Effector memory CD8-positive, alpha-beta T cell (primary cell): ENCODE results near the gene KLHL2.
A peak's percentile ranks its signal among the peaks of the same experiment; 100 is the strongest.
"Not testable (repeated sequence)": the region's sequence is repeated elsewhere in the genome, so short reads cannot be mapped to it uniquely, and the experiment has no call there.

Experiments used
- ATAC-seq: fragments of 150-1000 bp; cut with Tn5 transposase; replicated peaks from 2 replicates; pipeline ENCODE4 v1.10.0; 2021; ENCODE audit warnings: mild to moderate bottlenecking, moderate library complexity
- DNase-seq, 3 experiments: peaks; one replicate each; pipeline ENCODE4 v3.0.0; 2021
- H3K27ac Mint-ChIP-seq, 2 donors: one replicate each; pipeline ENCODE4 v1.8.0; 2022; ENCODE audit warnings: mild to moderate bottlenecking in 2 of 2, mixed read lengths in 2 of 2, moderate library complexity in 2 of 2
- H3K27me3 Mint-ChIP-seq, 2 donors: one replicate each; pipeline ENCODE4 v1.8.0; 2022; ENCODE audit warnings: mixed read lengths in 2 of 2
- H3K36me3 Mint-ChIP-seq: one replicate; pipeline ENCODE4 v1.8.0; 2022; ENCODE audit warnings: mild to moderate bottlenecking, moderate library complexity, mixed read lengths; ENCODE audit not compliant: insufficient read depth
- H3K4me1 Mint-ChIP-seq, 2 donors: one replicate each; pipeline ENCODE4 v1.8.0; 2022; ENCODE audit warnings: low read depth in 2 of 2, mixed read lengths in 2 of 2
- H3K4me3 Mint-ChIP-seq, 2 donors: one replicate each; pipeline ENCODE4 v1.8.0; 2022; ENCODE audit warnings: mild to moderate bottlenecking in 2 of 2, mixed read lengths in 2 of 2, moderate library complexity in 2 of 2
- H3K9me3 Mint-ChIP-seq, 2 donors: one replicate each; pipeline ENCODE4 v1.8.0; 2022; ENCODE audit warnings: mixed read lengths in 2 of 2

The KLHL2 gene

GRCh38 chr4:165325732-165326512 lies 118.6 kb downstream of the KLHL2 start:
- ATAC-seq (no peak), DNase-seq (no peak)
- Mint-ChIP-seq H3K9me3 (no peaks in the 10 kb centered on the region), H3K4me1 (peaks cover 13 to 18% of the 10 kb centered on the region in 2 donors), H3K27ac (peak overlapping the region in 1 of 2 donors; percentile 59), H3K4me3 (no peak overlapping the region), H3K36me3 (peaks cover 4% of the 10 kb centered on the region), H3K27me3 (no peaks in the 10 kb centered on the region)

- Mint-ChIP-seq H3K27ac (no peak overlapping the region), H3K4me3 (no peak overlapping the region), H3K27me3 (no peaks in the 10 kb centered on the region), H3K9me3 (no peaks in the 10 kb centered on the region), H3K36me3 (peaks cover 6% of the 10 kb centered on the region), H3K4me1 (peaks cover 21 to 22% of the 10 kb centered on the region in 2 donors)
- DNase-seq (peak in 1 of 3 experiments; percentile 3), ATAC-seq (no peak)
Observed at GRCh38 chr4:165326831-165327210, 119.5 kb downstream of the KLHL2 start.

- peak; percentile 96 for DNase-seq
- no peak within 1 kb of the TSS for H3K4me3 Mint-ChIP-seq
- no peaks in the 10 kb centered on the region for H3K9me3 Mint-ChIP-seq
- H3K27ac Mint-ChIP-seq = no peak within 1 kb of the TSS
- H3K36me3 Mint-ChIP-seq = peaks cover 6% of the 10 kb centered on the region
- peak; percentile 95 for ATAC-seq
- peaks cover 27 to 28% of the 10 kb centered on the region in 2 donors for H3K4me1 Mint-ChIP-seq
- no peaks in the 10 kb centered on the region for H3K27me3 Mint-ChIP-seq
Observed at GRCh38 chr4:165327211-165328100, 120.1 kb downstream of the KLHL2 start, which contains the start of gene MSMO1. TSS of gene MSMO1 (plus strand) at chr4:165327669. CDS start at chr4:165333371, 5,702 bp downstream.

GRCh38 chr4:165328101-165328425 lies 120.7 kb downstream of the KLHL2 start:
- ATAC-seq (no peak), DNase-seq (no peak)
- no peaks in the 10 kb centered on the region for H3K27me3 Mint-ChIP-seq

GRCh38 chr4:165328708-165329107 lies 121.3 kb downstream of the KLHL2 start:
- DNase-seq (no peak), ATAC-seq (no peak)
- Mint-ChIP-seq H3K4me1 (peaks cover 29 to 30% of the 10 kb centered on the region in 2 donors), H3K9me3 (no peaks in the 10 kb centered on the region), H3K27ac (no peak overlapping the region), H3K27me3 (no peaks in the 10 kb centered on the region), H3K4me3 (no peak overlapping the region), H3K36me3 (peaks cover 10% of the 10 kb centered on the region)

More at GRCh38 chr4:165328101-165328425, 120.7 kb downstream of the KLHL2 start:
- Mint-ChIP-seq H3K27ac (no peak overlapping the region), H3K36me3 (peaks cover 6% of the 10 kb centered on the region), H3K4me1 (peaks cover 29 to 30% of the 10 kb centered on the region in 2 donors), H3K9me3 (no peaks in the 10 kb centered on the region), H3K4me3 (no peak overlapping the region)

- H3K27me3 Mint-ChIP-seq = no peaks in the 10 kb centered on the region
- no peak overlapping the region for H3K27ac Mint-ChIP-seq
- peaks cover 29 to 33% of the 10 kb centered on the region in 2 donors for H3K4me1 Mint-ChIP-seq
- no peak overlapping the region for H3K4me3 Mint-ChIP-seq
- H3K9me3 Mint-ChIP-seq = no peaks in the 10 kb centered on the region
- ATAC-seq (no peak), DNase-seq (no peak)
- H3K36me3 Mint-ChIP-seq = peaks cover 11% of the 10 kb centered on the region
Observed at GRCh38 chr4:165330071-165330470, 122.7 kb downstream of the KLHL2 start.

- Mint-ChIP-seq H3K4me1 (peaks cover 27 to 34% of the 10 kb centered on the region in 2 donors), H3K9me3 (no peaks in the 10 kb centered on the region), H3K27ac (peak overlapping the region in 1 of 2 donors; percentile 5), H3K36me3 (peaks cover 11% of the 10 kb centered on the region), H3K27me3 (no peaks in the 10 kb centered on the region), H3K4me3 (no peak overlapping the region)
- DNase-seq (no peak), ATAC-seq (no peak)
Observed at GRCh38 chr4:165330666-165331065, 123.3 kb downstream of the KLHL2 start.

- no peak for ATAC-seq
- H3K4me3 Mint-ChIP-seq = no peak overlapping the region
- no peaks in the 10 kb centered on the region for H3K27me3 Mint-ChIP-seq
- peak overlapping the region in 1 of 2 donors; percentile 5 for H3K27ac Mint-ChIP-seq
- peaks cover 11% of the 10 kb centered on the region for H3K36me3 Mint-ChIP-seq
- DNase-seq = no peak
- peaks cover 21 to 32% of the 10 kb centered on the region in 2 donors for H3K4me1 Mint-ChIP-seq
- H3K9me3 Mint-ChIP-seq = no peaks in the 10 kb centered on the region
Observed at GRCh38 chr4:165331359-165331758, 124.0 kb downstream of the KLHL2 start.

- Mint-ChIP-seq H3K27me3 (no peaks in the 10 kb centered on the region), H3K4me3 (no peak overlapping the region)
- ATAC-seq = no peak
Observed at GRCh38 chr4:165331823-165332222, 124.5 kb downstream of the KLHL2 start.

GRCh38 chr4:165332502-165332901 lies 125.1 kb downstream of the KLHL2 start:
- H3K9me3 Mint-ChIP-seq = no peaks in the 10 kb centered on the region
- DNase-seq (no peak), ATAC-seq (no peak)
- no peaks in the 10 kb centered on the region for H3K27me3 Mint-ChIP-seq
- H3K4me1 Mint-ChIP-seq = peaks cover 21 to 37% of the 10 kb centered on the region in 2 donors
- H3K27ac Mint-ChIP-seq = peak overlapping the region; percentile 11 to 76
- no peak overlapping the region for H3K4me3 Mint-ChIP-seq
- H3K36me3 Mint-ChIP-seq = peaks cover 11% of the 10 kb centered on the region

More at GRCh38 chr4:165331823-165332222, 124.5 kb downstream of the KLHL2 start:
- Mint-ChIP-seq H3K27ac (peak overlapping the region in 1 of 2 donors; percentile 76), H3K9me3 (no peaks in the 10 kb centered on the region), H3K36me3 (peaks cover 11% of the 10 kb centered on the region), H3K4me1 (peaks cover 21 to 32% of the 10 kb centered on the region in 2 donors)
- DNase-seq = no peak

- no peak for DNase-seq
- Mint-ChIP-seq H3K27me3 (no peaks in the 10 kb centered on the region), H3K4me1 (peaks cover 21 to 37% of the 10 kb centered on the region in 2 donors), H3K36me3 (peaks cover 27% of the 10 kb centered on the region), H3K4me3 (no peak overlapping the region), H3K27ac (peak overlapping the region in 1 of 2 donors; percentile 65), H3K9me3 (no peaks in the 10 kb centered on the region)
- ATAC-seq = no peak
Observed at GRCh38 chr4:165335163-165335703, 127.9 kb downstream of the KLHL2 start.

- Mint-ChIP-seq H3K4me1 (peaks cover 10 to 24% of the 10 kb centered on the region in 2 donors), H3K9me3 (no peaks in the 10 kb centered on the region), H3K27ac (no peak overlapping the region), H3K4me3 (no peak overlapping the region), H3K27me3 (no peaks in the 10 kb centered on the region), H3K36me3 (peaks cover 30% of the 10 kb centered on the region)
- DNase-seq = no peak
- ATAC-seq = no peak
Observed at GRCh38 chr4:165336743-165337142, 129.4 kb downstream of the KLHL2 start.

GRCh38 chr4:165342340-165342739 lies 135.0 kb downstream of the KLHL2 start:
- not testable (repeated sequence) for DNase-seq, H3K4me3 Mint-ChIP-seq, H3K9me3 Mint-ChIP-seq, ATAC-seq, H3K4me1 Mint-ChIP-seq, H3K27me3 Mint-ChIP-seq
- Mint-ChIP-seq H3K36me3 (peaks cover 40% of the 10 kb centered on the region), H3K27ac (peak overlapping the region in 1 of 2 donors; percentile 46)
